WI38 (cell line): Measurements from ENCODE around the gene SMARCAL1.

ENCODE experiments used
- H3K4me3 ChIP-seq: 2 replicates; pipeline ENCODE4 v1.5.1; 2011; ENCODE audit warnings: low read depth, mild to moderate bottlenecking, control low read depth, low read length
- TF ChIP-seq, protein P1 (sequence below): IDR thresholded peaks from 2 replicates; pipeline ENCODE4 v1.5.1; 2012; ENCODE audit warnings: low read depth, mild to moderate bottlenecking, control low read depth, low read length

The SMARCAL1 gene

DNA sequence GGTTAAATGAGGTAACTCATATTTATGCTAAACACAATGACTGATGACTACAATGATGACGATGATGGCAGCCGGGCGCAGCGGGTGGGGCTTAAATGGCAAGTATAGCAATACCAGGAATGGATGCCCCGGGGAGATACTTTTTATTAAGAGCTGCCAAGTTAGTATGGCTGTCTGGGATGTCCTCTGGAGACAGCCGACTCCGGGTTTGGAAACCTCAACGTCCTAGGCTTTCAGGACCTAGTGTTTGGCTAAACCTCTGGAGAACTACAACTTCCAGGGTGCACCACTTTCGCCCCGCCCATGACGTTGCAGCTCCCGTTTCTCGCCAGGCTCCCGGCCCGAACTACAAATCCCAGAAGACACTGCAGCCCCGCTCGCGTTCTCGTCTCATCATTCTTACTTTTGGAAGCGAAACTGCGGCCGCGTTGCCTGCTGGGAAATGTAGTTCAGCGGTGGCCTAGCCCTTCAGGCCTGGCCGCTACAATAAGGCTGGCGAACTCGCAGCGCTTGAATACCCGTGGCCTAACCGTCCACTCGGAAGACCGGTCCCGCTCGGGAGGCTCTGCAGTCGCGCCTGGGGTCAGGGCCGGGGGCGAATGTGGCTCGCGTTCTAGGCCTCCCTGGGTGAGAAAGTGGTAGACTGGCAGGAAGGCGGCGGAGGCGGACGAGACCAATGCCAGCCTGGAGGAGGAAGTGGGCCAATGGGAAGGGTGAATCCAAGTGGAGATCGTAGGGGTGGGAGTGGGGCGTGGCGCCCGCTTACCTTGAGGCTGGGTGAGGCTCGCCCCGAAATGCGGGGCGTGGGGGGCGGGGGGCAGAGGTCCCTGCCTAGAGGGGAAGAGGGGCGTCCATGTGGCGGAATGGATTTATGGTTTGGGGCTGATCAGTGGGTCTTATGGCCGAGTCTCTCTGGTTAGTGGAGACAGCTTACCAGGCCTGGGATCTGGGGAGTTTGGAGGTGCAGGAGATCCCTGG lies at the start of gene SMARCAL1:
Gene SMARCAL1, plus strand, starts transcription at position 463 of the 978 bp plus-strand sequence. CDS start 2,221 bp downstream, outside the sequence.
- TF ChIP-seq, protein P1, sequence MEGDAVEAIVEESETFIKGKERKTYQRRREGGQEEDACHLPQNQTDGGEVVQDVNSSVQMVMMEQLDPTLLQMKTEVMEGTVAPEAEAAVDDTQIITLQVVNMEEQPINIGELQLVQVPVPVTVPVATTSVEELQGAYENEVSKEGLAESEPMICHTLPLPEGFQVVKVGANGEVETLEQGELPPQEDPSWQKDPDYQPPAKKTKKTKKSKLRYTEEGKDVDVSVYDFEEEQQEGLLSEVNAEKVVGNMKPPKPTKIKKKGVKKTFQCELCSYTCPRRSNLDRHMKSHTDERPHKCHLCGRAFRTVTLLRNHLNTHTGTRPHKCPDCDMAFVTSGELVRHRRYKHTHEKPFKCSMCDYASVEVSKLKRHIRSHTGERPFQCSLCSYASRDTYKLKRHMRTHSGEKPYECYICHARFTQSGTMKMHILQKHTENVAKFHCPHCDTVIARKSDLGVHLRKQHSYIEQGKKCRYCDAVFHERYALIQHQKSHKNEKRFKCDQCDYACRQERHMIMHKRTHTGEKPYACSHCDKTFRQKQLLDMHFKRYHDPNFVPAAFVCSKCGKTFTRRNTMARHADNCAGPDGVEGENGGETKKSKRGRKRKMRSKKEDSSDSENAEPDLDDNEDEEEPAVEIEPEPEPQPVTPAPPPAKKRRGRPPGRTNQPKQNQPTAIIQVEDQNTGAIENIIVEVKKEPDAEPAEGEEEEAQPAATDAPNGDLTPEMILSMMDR = no peak
- peak within 1 kb of the TSS; percentile 69 for H3K4me3 ChIP-seq

GRCh38 chr2:216362730-216363129 lies 49.6 kb upstream of the SMARCAL1 start:
- TF ChIP-seq, protein P1 = no peak
- no peak overlapping the region for H3K4me3 ChIP-seq

GRCh38 chr2:216363221-216363620 lies 49.1 kb upstream of the SMARCAL1 start:
- TF ChIP-seq, protein P1 = no peak
- H3K4me3 ChIP-seq = no peak overlapping the region

GRCh38 chr2:216365518-216365917 lies 46.8 kb upstream of the SMARCAL1 start:
- no peak overlapping the region for H3K4me3 ChIP-seq
- TF ChIP-seq, protein P1 = no peak

- no peak overlapping the region for H3K4me3 ChIP-seq
- TF ChIP-seq, protein P1 = no peak
These were observed 45.4 kb upstream of the SMARCAL1 start for GRCh38 chr2:216366777-216367471.

DNA sequence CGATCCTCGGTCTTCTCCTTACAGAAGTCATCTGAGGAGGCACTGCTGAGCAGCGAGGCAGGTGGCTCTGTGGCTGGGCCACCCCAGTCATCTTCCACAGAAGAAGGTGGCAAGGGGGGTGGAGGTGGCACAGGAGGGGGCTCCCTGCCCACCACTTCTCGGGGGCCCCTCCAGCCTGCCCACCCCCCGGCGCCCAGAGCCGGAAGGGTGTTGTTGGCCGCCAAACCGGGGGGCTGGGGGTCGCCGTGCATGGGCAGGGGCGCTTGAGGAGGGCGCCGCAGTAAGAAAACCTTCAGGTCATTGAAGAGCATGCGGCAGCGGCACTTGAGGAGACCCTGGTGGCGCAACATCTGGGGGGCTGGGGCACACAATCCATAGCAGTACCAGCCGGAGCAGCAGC lies 42.5 kb upstream of the SMARCAL1 start:
- H3K4me3 ChIP-seq = peak overlapping the region; percentile 77
- TF ChIP-seq, protein P1 = no peak
